GM18498 (cell line): ENCODE results near the gene SZRD1.
A peak's percentile ranks its signal among the peaks of the same experiment; 100 is the strongest.

Source experiments
- ATAC-seq: cut with Tn5 transposase; IDR thresholded peaks from one replicate; pipeline ENCODE4 v1.9.1; 2021; ENCODE audit warnings: mild to moderate bottlenecking, moderate library complexity; ENCODE audit not compliant: unreplicated experiment

The SZRD1 gene

GRCh38 chr1:16367258-16367967, 371 bp downstream of the SZRD1 start:
- peak; percentile 74 for ATAC-seq

DNA sequence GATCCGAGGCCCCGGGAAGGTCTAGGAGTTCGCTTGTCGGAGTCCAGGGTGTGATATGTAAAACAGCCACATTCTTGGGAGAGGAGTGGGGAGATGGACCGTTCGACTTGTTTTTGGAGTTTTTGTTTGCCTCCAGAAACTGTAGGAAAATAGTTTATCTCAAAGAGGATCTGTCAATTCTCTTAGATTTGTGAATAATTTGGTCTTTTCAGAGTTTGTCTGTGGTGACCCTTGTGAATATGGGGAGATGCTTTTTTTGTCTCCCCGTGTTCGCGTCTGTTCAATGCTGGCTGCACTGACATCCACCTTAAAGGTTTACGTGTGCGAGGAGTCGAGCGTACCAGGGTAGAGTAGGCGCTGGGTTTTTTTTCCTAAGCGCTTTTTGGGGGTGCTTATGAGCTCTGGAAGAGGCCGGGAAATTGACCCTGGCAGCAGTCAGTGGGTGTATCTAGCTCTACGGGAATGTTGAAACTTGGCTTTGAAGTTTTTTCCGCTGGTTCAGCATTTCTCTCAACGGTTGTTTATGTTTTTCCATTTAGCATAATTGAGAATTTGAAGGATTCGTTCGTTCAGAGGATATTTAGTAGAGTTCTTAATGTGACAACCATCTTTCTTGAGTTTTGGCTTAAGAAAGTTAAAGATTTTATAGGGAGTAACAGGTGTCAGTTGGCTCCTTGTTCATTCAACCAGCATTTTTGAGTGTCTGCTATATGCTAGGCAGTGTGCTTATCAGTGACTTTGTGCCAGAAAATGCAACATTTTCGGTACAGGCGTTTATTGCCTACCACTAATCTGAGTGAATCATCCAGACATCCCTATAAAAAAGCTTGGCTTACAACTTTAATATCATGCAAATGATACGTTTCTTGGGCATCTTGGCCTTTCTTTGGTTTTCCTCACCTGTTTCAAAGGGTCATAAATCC, 1.2 kb downstream of the SZRD1 start:
- no peak for ATAC-seq

GRCh38 chr1:16369821-16370220, 2.8 kb downstream of the SZRD1 start:
- ATAC-seq, result no peak

DNA sequence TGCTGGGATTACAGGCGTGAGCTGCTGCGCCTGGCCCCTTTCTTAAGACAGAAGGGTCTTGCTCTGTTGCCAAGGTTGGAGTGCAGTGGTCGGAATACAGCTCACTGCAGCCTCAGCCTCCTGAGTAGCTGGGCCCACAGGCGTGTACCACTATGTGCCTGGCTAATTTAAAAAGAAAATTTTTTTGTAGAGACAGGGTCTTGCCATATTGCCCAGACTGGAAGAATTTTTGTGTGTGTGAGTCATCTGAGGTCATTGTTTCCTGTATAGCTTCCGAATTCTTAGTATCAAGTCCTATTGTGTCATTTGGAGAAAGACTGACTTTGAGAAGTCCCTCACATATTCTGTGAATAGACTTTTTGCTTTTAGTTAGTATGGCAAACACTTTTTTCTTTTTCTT, 4.7 kb downstream of the SZRD1 start:
- no peak for ATAC-seq

DNA sequence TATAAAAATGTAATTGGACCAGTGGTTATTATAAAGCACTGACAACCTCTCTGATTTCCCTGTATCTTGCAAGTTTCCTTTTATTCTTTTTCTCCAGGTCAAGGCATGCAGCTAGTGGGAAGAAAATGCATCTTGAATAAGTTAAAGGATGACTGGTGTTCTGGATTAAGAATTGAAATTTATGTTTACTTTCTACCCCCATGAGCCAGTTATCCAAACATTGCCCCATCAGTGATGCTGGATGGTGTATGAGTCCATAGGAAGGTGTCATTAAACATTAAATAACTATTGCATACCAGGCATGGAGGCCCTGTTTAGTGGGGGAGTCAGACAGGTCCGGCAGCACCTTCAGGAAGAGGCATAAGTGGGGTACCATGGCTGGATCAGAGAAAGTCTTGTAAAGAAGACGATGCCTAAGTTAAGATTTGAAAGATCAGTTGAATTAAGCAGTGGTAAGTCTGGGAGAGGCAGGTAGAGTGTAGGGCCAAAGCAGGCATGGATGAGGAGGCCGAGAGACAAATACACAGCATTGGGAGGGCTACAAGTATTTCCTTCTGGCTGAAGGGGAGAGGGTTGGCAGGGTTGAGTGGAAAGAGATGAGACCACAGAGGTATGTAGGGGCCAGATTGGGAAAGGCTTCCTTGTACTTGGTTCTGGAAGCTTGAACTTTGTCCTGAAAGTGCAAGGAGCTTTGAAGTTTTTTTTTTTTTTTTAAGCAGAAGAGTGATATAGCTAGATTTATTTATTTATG, 5.7 kb downstream of the SZRD1 start:
- no peak for ATAC-seq

DNA sequence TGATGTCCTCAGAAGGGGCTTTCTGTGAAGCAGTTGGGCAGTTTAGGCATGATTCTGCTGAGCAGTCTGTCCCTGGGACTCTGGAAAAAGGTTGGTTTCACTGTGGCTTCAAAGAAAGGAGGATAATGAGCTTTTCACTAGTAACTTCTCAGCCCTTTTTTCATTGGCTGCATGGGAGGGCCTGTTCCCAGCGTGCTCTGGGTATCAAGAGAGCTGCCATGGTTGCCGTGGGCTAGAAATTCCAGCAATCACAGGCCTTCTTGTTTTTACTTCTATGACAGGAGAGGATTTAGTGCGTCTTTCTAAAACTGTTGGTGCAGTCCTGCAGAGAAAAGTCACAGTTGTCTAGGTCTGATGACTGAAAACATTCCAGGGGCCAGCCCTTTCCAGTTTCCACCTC, 7.2 kb downstream of the SZRD1 start:
- ATAC-seq, result no peak

DNA sequence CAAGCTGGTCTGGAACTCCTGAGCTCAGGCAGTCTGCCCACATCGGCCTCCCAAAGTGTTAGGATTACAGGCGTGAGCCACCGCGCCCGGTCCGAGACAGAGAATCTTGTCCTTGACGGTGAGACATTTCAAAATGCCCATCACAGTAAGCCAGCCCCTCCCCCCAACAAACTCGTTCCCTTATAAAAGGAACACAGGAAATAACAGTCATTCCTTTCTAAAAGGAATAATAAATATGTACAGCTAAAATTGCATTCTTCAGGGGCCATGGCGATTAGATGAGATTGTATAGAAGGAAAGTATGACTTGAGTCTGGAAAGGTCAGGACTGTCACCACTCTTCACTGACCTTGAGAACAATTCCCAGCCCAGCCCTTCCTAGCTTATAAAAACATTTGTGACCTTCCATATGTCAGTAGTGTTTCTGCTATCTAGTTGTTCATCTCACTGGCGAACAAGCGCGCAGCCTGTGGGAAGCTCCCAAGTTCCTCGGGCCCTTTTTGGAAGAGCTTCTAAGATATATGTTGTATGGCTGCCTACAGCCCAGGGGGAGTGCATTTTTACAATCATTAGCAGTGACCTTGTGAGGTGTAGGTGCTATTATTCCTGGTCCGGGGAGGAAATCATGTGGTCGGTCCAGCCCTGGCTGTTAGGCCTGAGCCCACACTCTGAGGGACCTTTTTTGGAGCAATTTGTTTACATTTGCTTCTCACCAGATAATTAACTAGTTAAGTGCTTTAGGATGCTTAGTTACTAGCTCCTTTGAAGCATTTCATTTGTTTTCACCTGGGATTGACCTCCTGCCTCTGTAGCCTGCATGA, 8.7 kb downstream of the SZRD1 start:
- no peak for ATAC-seq

DNA sequence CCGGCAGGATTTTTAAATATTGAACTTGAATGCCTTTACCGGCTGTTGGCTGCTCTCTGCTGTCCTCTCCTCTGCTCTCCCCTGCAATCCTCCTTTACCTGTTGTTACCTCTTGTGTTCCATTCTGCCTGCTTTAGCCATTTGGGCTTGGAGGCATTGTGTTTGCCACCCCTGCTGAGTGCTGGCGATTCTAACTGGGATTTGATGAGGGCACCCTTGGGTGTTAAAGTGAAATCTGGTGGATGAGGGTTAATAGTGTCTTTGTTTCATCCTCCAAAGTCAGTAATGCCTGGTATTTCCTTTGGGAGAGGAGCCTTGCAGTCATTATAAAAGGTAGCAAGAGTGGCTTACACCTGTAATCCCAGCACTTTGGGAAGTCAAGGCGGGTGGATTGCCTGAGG, 9.9 kb downstream of the SZRD1 start:
- no peak for ATAC-seq

DNA sequence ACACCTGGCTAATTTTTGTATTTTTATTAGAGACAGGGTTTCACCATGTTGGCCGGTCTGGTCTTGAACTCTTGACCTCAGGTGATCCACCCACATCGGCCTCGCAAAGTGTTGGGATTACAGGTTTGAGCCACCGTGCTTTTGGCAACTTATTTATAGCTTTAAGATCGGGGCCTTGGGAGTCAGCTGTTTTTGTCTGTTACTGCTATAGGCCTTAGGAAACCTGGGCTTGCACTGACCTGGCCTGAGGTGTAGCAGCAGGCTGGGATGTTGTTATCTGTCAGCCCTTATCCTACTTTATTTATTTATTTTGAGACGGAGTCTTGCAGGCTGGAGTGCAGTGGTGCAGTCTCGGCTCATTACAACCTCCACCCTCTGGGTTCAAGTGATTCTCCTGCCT, 11.4 kb downstream of the SZRD1 start:
- no peak for ATAC-seq

DNA sequence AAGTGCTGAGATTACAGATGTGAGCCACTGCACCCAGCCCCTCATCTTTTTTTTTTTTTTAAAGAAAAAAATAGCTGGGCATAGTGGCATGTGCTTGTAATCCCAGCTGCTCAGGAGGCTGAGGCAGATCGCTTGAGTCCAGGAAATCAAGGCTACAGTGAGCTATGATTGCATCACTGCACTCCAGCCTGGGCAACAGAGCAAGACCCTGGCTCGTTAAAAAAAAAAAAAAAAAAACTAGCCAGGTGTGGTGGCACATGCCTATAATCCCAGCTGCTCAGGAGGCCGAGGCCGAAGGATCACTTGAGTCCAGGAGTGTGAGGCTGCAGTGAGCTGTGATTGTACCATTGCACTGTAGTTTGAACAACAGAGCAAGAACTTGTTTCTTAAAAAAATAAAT, 13.8 kb downstream of the SZRD1 start:
- ATAC-seq, result no peak

- no peak for ATAC-seq
Measured at GRCh38 chr1:16383888-16384287, 16.8 kb downstream of the SZRD1 start.

- no peak for ATAC-seq
Measured at GRCh38 chr1:16385659-16386453, 18.8 kb downstream of the SZRD1 start.

DNA sequence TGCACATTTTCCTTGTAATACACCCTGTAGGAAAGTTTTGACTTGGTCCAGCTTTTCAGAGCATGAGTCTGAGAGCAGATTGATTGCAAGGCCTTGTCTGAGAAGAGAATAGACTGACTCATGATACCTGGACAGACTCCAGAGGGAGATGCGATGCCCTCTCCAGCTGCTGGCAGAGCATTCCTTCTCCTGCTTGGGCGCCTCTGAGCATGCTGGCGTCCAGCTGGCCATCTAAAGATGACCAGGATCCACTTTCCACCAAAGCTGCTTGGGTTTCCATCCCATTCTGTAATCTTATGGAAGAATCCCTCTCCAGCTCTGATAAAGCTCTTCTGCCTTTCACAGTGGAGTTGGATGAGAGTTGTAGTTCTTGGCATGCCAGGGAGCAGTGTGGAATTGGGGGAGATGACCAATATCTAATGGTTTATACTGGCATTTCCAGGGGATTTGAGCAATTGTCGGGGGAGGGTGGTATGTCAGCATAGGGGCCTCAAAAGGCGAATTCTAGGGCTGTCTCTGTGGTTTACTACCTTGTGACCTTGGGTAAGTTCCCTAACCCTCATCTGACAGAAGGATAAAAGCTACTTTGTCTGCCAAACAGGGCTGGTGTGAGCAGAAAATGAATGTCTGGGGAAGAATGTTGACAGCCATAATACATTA, 19.5 kb downstream of the SZRD1 start:
- no peak for ATAC-seq

DNA sequence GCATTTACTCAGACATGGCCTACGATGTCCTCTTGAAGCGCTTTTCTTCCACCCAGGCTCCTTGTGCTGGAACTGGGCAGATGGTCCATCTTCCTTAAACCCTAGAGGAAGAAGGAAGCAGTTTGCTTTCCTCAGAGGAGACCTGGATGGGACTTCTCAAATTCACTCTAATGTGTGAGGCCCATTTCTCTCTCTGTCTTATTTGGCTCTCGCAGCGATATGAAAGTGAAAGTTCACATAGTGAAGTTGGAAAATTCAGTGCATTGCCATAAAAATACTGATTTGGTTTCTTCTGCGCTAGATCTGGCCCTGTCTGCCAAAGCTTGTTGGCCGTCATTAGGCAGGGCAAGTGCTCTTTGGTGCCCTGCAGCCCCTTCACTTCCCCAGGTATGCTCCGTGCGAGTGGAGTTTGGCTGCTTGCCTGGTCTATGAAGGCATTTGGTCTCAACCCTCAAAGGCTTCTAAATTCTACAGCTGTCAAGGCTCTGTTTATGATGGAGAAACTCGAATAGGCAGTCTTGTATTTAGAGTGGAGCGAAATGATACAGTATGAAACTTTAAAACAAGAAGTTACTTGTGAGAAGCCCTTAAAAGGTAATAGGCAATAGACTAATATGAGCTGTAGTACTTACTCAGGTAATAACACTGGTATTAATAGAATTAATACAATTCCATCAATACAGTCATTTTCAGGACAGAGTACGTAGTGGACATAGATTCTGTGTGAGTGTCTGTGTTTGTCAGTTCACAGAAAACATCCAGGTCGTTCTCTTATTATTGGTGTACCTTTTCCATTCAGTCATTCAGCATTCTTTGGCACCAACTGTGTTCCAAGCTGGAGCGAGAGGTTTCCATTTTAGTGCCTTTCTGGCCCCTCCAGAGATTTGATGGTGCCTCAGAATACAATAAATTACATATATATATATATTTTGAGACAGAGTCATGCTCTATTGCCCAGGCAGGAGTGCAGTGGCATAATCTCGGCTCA, 20.5 kb downstream of the SZRD1 start:
- no peak for ATAC-seq

- no peak for ATAC-seq
Measured at GRCh38 chr1:16391411-16391810, 24.4 kb downstream of the SZRD1 start.

GRCh38 chr1:16392740-16393569, 25.9 kb downstream of the SZRD1 start:
- ATAC-seq, result no peak
